GM18909 (cell line): ENCODE results near the gene KIF1C.

Source experiments
- ATAC-seq: cut with Tn5 transposase; IDR thresholded peaks from one replicate; pipeline ENCODE4 v1.9.1; 2021; ENCODE audit warnings: mild to moderate bottlenecking; ENCODE audit not compliant: unreplicated experiment, poor library complexity

The KIF1C gene

DNA sequence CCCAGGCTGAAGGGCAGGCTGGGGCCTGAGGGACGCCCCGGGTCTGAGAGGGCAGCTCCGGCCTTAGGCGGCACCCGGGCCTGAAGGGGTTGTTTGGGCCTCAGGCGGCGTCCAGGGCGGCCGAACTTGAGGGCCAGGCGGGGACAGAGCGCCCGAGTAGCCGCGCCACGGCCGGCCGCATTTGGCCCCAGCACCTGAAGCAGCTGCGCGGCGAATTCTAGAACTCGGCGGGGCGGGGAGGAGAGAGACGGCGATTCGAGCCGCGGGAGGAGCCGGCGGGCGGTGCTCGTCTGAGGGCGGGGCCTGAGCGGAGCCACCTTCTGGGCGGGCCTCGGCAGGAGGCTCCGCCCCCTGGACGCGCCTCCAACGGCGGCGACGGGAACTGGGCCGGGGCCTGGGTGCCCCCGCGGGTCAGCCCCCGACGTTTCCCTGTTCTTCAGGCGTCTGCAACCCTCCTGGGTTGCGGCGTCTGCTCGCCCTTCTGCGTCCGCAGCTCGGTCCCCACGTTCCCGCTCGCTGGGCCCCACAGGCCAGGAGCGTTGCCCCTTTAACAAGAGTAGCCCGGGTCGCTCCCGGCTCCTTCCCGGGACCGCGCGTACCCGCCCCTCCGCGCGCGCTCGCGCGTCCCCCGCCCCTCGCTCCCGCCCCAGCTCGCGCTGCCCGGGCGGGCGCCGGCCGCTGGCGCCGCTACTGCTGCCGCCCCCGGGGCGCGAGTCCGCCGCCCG, at the start of gene KIF1C, which contains the start of gene INCA1:
KIF1C (plus strand) TSS at position 649 of the 725 bp plus-strand sequence. CDS start 2,297 bp downstream, outside the sequence.
INCA1 (minus strand) TSS at position 221 of the 725 bp plus-strand sequence. CDS start 3,085 bp downstream, outside the sequence.
- ATAC-seq = peak; percentile 86

GRCh38 chr17:4948166-4948930, 49.4 kb upstream of the KIF1C start, which contains the start of gene PFN1:
TSS of gene PFN1 (minus strand) at chr17:4948530. CDS start at chr17:4948394, 136 bp downstream.
- ATAC-seq = peak; percentile 23

- ATAC-seq = peak; percentile 37
Observed at GRCh38 chr17:4948931-4949320, 48.8 kb upstream of the KIF1C start.

- peak; percentile 39 for ATAC-seq
Observed at GRCh38 chr17:4949321-4950074, 48.3 kb upstream of the KIF1C start.

DNA sequence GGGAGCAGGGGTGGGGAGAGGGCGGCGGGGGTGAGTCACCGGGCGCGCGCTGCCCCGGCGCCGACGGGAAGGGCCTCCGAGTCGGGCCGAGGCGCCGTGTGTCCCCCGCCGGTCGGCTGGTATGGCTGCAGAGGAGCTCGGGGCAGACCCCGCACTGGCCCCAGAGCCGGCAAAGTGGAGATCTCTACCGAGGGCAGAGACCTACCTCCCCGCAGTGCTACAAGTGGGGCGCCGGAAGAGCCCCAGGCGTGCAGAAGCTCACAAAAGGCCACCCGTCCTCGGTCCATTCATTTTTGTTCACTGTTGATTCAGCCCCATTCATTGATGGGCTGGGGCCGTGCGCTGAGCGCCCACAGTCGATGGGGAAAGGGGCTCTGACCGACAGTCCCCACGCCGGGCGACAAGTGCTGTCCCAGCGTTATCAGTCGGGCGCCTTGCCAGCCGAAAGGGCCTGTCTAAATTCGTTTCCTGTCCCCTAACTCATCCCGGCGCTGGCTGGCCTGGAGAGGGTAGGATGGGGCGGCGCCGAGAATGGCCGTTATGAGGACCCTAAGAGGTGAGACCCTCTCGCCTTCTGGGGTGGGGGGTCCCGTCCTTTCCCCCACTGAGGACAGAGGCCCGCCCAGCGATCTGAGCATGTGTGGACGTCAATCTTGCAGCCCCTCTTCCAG, 47.5 kb upstream of the KIF1C start:
- ATAC-seq = peak; percentile 7

DNA sequence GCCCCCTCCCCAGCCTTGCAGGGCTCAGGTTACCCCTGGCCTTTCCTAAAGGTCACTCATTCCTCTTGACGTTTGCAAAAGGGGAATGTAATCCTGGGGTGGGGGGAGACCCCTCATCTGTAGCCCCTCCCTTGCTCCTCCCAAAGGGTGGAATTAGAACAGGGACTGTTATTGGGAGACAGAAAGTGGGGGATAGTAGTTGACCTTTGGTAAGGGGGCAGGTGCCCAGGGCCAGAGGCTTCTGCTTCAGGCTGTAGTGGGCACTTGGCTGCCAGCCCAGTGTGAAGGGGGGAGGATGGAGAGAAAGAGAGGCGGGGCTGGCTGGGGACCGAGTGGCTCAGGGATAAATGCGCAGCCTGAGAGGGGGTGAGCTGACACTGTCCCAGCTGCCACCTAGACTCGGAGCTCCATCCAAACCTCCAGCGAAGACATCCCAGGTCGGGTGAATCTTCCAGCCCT, 47.0 kb upstream of the KIF1C start, which contains the start of gene ENO3:
ENO3 (plus strand) TSS at position 374 of the 459 bp plus-strand sequence. CDS start 711 bp downstream, outside the sequence.
- no peak for ATAC-seq

DNA sequence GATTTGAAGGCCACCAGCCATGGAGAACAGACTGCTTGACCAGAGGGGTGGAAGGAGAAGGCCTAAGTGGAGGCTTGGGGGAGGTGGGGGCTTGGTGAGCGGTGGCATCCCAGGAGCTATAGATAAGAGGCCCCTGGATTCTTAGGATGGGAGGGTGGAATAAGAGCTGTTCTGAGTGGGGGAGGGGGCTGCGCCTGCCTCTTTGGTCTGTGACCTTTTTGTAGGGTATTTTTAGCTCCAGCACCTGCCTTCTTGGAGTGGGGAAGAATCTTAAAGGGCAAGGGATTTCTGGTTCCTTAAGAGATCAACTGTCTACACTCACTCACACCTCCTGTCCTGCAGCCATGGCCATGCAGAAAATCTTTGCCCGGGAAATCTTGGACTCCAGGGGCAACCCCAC, 46.3 kb upstream of the KIF1C start:
- ATAC-seq = no peak

DNA sequence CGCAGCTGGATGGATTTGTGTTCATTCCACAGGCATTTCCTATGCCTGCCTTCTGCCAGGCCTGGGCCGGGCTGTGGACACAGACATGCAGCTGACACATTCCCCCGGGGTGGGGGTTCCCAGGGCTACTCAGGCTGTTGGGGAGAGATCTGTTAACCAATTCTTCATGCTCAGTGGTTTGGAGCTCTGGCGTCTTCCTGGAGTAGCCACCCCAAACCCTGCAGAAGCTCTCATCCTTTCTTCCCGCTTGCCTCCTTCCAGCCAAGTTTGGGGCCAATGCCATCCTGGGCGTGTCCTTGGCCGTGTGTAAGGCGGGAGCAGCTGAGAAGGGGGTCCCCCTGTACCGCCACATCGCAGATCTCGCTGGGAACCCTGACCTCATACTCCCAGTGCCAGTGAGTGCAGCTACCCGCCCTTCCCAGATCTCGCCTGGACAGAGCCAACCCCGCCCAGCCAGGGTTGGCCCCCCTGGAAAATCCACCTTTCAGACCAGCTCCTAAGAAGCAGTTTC, 44.2 kb upstream of the KIF1C start:
- ATAC-seq = no peak

DNA sequence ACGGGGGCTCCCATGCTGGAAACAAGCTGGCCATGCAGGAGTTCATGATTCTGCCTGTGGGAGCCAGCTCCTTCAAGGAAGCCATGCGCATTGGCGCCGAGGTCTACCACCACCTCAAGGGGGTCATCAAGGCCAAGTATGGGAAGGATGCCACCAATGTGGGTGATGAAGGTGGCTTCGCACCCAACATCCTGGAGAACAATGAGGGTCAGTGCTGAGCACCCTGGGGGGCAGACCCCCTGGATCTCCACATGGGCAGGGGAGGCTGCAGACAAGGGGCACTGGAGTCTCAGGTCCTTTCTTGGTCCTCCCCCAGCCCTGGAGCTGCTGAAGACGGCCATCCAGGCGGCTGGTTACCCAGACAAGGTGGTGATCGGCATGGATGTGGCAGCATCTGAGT, 42.7 kb upstream of the KIF1C start:
- ATAC-seq = no peak

GRCh38 chr17:4956493-4957061, 41.2 kb upstream of the KIF1C start:
- ATAC-seq = no peak

GRCh38 chr17:4958102-4958501, 39.6 kb upstream of the KIF1C start:
- ATAC-seq = no peak

- ATAC-seq = no peak
Observed at GRCh38 chr17:4959261-4959965, 38.3 kb upstream of the KIF1C start.

GRCh38 chr17:4960279-4960922, 37.3 kb upstream of the KIF1C start:
- no peak for ATAC-seq

- no peak for ATAC-seq
Observed at GRCh38 chr17:4965311-4965986, 32.3 kb upstream of the KIF1C start.

- peak; percentile 83 for ATAC-seq
Observed at GRCh38 chr17:4966844-4967538, 30.8 kb upstream of the KIF1C start.

DNA sequence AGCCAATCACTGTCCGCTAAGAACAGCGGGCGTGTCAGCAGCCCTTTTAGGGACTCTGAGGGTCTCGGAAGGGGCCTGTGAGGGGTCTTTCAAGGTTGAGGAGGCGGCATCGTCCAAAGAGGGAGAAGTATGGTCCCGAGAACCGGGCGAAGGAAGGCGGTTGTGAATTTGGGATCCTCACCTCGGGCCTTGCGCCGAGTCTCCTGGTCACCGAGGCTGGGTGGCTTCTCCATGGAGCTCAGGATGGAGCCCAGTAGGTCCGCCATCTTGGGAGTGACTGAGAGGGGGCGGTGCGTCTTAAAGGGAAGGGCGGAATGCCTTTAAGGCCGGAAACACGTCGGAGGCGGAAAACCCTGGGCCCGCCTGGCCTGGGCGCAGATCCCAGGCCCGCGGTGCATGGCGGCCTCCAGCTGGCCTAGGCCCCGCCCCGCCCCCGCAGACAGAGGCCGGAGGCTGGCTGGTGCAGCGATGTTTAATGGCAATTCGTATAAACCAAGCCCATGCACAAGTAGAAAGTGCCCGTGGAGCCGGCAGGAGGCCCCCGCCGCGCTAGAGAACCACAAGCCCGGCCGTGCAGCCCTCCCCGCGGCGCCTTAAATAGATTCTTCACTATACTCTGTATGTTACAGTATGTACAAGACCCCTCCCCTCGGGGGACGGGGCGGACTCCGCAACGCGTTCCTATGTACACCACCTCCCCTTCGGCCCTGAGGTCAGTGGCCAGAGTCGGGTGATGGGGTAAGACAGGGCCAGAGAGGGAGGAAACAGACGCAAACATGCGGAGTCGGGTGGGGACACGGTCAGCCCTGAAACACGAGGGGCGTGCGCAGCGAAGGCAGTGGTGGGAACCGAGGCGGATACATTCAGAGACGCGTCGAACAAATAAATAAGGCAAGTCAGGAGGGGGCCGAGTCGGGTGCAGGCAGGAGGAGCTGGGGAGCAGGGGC, 29.9 kb upstream of the KIF1C start, which contains the start of gene SPAG7:
SPAG7 (minus strand) TSS at position 279 of the 947 bp plus-strand sequence; CDS start at position 266, 13 bp downstream.
- peak; percentile 67 for ATAC-seq
